DMS 273 treated with DMSO at 0.1 percent for 48 hours (cell line): ENCODE results near the gene ALDH3A2.
"Not testable (repeated sequence)": the region's sequence is repeated elsewhere in the genome, so short reads cannot be mapped to it uniquely, and the experiment has no call there.

ENCODE experiments used
- DNase-seq: peaks from one replicate; lab custom pipeline; 2025; lab: John Stamatoyannopoulos, UW

The ALDH3A2 gene

GRCh38 chr17:19678581-19679453 lies 30.3 kb downstream of the ALDH3A2 start:
- DNase-seq, result no peak

- DNase-seq, result no peak
Observed at GRCh38 chr17:19683117-19683516, 34.6 kb downstream of the ALDH3A2 start.

GRCh38 chr17:19684909-19685580 lies 36.5 kb downstream of the ALDH3A2 start:
- not testable (repeated sequence) for DNase-seq

- DNase-seq, result no peak
Observed at GRCh38 chr17:19686400-19687090, 38.0 kb downstream of the ALDH3A2 start.

- no peak for DNase-seq
Observed at GRCh38 chr17:19702217-19702641, 53.7 kb downstream of the ALDH3A2 start.

- DNase-seq, result peak; percentile 31
Observed at GRCh38 chr17:19703106-19703827, 54.7 kb downstream of the ALDH3A2 start.

- no peak for DNase-seq
Observed at GRCh38 chr17:19703828-19704613, 55.5 kb downstream of the ALDH3A2 start.

- DNase-seq, result no peak
Observed at GRCh38 chr17:19705201-19705600, 56.6 kb downstream of the ALDH3A2 start.

GRCh38 chr17:19705771-19706770 lies 57.5 kb downstream of the ALDH3A2 start:
- DNase-seq, result no peak

- DNase-seq, result peak; percentile 62
Observed at GRCh38 chr17:19706791-19707727, 58.5 kb downstream of the ALDH3A2 start.

- no peak for DNase-seq
Observed at GRCh38 chr17:19707728-19708221, 59.2 kb downstream of the ALDH3A2 start.

- no peak for DNase-seq
Observed at GRCh38 chr17:19708431-19709175, 60.1 kb downstream of the ALDH3A2 start.

- no peak for DNase-seq
Observed at GRCh38 chr17:19709841-19710240, 61.3 kb downstream of the ALDH3A2 start.

GRCh38 chr17:19712436-19713004 lies 64.0 kb downstream of the ALDH3A2 start:
- DNase-seq, result no peak

GRCh38 chr17:19713462-19713861 lies 64.9 kb downstream of the ALDH3A2 start:
- DNase-seq, result no peak

- no peak for DNase-seq
Observed at GRCh38 chr17:19713901-19714361, 65.4 kb downstream of the ALDH3A2 start.
